NCI-H2227 treated with DMSO at 0.1 percent for 48 hours (cell line): ENCODE data around the gene ARMH1.
A peak's percentile ranks its signal among the peaks of the same experiment; 100 is the strongest.
"Not testable (repeated sequence)": the region's sequence is repeated elsewhere in the genome, so short reads cannot be mapped to it uniquely, and the experiment has no call there.

Experiments
- DNase-seq: peaks from one replicate; lab custom pipeline; 2025; lab: John Stamatoyannopoulos, UW

ARMH1 gene

GRCh38 chr1:44644806-44645205 lies 29.7 kb upstream of the ARMH1 start:
- DNase-seq, result no peak

GRCh38 chr1:44645476-44646244 lies 28.9 kb upstream of the ARMH1 start:
- DNase-seq, result no peak

GRCh38 chr1:44646261-44647110 lies 28.0 kb upstream of the ARMH1 start:
- DNase-seq, result no peak

GRCh38 chr1:44647896-44648295 lies 26.6 kb upstream of the ARMH1 start:
- DNase-seq, result no peak

- no peak for DNase-seq
Measured at GRCh38 chr1:44648529-44649250, 25.8 kb upstream of the ARMH1 start.

GRCh38 chr1:44649788-44650158 lies 24.7 kb upstream of the ARMH1 start:
- DNase-seq, result no peak

- DNase-seq, result no peak
Measured at GRCh38 chr1:44650159-44650831, 24.2 kb upstream of the ARMH1 start.

- DNase-seq, result no peak
Measured at GRCh38 chr1:44651069-44651468, 23.4 kb upstream of the ARMH1 start.

GRCh38 chr1:44652445-44653106 lies 21.9 kb upstream of the ARMH1 start:
- peak; percentile 67 for DNase-seq

- no peak for DNase-seq
Measured at GRCh38 chr1:44653107-44653964, 21.2 kb upstream of the ARMH1 start.

- DNase-seq, result no peak
Measured at GRCh38 chr1:44654621-44655187, 19.8 kb upstream of the ARMH1 start.

GRCh38 chr1:44655609-44656008 lies 18.9 kb upstream of the ARMH1 start:
- DNase-seq, result no peak

- no peak for DNase-seq
Measured at GRCh38 chr1:44659566-44659965, 14.9 kb upstream of the ARMH1 start.

- DNase-seq, result no peak
Measured at GRCh38 chr1:44660176-44660575, 14.3 kb upstream of the ARMH1 start.

- DNase-seq, result no peak
Measured at GRCh38 chr1:44661781-44662682, 12.5 kb upstream of the ARMH1 start.

GRCh38 chr1:44662683-44663030 lies 11.9 kb upstream of the ARMH1 start:
- DNase-seq, result no peak

- no peak for DNase-seq
Measured at GRCh38 chr1:44663417-44663816, 11.1 kb upstream of the ARMH1 start.

- DNase-seq, result no peak
Measured at GRCh38 chr1:44664730-44665370, 9.7 kb upstream of the ARMH1 start.

GRCh38 chr1:44666719-44667118 lies 7.8 kb upstream of the ARMH1 start:
- DNase-seq, result not testable (repeated sequence)
